ENCODE data around the gene BIRC7.

DNA sequence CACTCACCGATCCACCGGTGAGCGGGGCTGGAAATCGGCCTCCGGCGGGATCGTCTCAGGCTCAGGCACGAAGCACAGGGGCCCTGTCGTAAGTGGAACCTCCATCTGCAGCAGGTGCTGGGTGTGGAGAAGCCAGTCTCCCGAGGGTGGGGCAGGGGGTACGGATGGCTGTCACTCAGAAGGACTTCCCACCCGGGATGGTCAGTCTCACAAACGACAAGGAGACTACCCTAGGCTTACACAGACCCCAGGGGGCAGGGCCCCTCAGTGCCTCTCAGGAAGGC lies 47.6 kb upstream of the BIRC7 start:
- TF ChIP-seq, protein P1, sequence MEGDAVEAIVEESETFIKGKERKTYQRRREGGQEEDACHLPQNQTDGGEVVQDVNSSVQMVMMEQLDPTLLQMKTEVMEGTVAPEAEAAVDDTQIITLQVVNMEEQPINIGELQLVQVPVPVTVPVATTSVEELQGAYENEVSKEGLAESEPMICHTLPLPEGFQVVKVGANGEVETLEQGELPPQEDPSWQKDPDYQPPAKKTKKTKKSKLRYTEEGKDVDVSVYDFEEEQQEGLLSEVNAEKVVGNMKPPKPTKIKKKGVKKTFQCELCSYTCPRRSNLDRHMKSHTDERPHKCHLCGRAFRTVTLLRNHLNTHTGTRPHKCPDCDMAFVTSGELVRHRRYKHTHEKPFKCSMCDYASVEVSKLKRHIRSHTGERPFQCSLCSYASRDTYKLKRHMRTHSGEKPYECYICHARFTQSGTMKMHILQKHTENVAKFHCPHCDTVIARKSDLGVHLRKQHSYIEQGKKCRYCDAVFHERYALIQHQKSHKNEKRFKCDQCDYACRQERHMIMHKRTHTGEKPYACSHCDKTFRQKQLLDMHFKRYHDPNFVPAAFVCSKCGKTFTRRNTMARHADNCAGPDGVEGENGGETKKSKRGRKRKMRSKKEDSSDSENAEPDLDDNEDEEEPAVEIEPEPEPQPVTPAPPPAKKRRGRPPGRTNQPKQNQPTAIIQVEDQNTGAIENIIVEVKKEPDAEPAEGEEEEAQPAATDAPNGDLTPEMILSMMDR (optimal IDR thresholded peaks at IDR 0.05 in 1 of 3, IDR thresholded peaks at IDR 0.05 in 1 of 3, conservative IDR thresholded peaks at IDR 0.05 in 1 of 3; ENCODE audit: extremely low read depth in 1 of 3, insufficient read depth in 2 of 3, low read length in 3 of 3): no peak
- no peak for TF ChIP-seq EZH2 (IDR thresholded peaks at IDR 0.05; ENCODE audit: low read length)
